Measurements from ENCODE around the gene FTO.

- TF ChIP-seq CTCF (IDR thresholded peaks at IDR 0.05) (no peak), POLR2A (IDR thresholded peaks at IDR 0.05) (no peak)
These were observed 144.5 kb downstream of the FTO start for GRCh38 chr16:53848277-53848942.

Measured in testis (tissue), 2 donors.